ENCODE measurements around the gene IQCF5.
"Not testable (repeated sequence)": the region's sequence is repeated elsewhere in the genome, so short reads cannot be mapped to it uniquely, and the experiment has no call there.

The IQCF5 gene

DNA sequence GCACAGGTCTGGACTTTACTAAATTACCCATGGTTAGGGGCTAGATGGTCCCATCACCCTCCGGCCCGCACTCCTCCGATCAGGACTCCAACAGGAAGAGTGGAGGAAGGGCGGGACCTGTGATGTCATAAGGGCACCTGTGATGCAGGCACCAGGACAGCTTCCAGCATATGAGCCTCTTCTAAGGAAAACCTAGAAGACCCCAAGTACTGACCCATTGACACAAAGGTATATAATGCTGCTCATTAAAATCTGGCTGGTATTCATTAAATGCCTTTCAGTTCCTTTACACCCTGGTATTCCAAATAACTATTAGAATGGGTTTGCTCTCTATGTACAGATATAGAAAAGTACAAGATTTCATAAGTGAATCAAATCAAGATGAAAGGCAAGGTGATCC, at the start of gene IQCF5:
Gene IQCF5, minus strand, starts transcription at position 101 of the 400 bp plus-strand sequence. Its CDS starts 70 bp downstream, at position 31.
- no peak for DNase-seq (ENCODE audit: low read depth)

DNA sequence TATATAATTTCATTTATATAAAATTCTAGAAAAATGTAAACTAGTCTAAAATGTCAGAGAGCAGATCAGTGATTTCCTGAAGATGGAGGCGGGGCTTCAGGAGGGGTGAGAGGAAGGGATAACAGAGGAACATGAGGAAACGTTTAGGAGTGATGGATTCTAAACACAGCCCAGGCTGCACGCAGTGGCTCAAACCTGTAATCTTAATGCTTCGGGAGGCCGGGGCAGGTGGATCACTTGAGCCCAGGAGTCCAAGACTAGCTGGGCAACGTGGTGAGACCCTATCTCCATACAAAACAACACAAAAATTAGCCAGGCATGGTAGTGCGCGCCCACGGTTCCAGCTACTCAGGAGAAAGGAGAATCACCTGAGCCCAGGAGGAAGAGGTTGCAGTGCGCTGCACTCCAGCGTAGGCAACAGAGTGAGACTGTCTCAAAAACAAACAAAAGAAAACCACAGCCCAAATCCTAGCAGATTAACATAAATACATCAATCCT, 45.7 kb upstream of the IQCF5 start:
- no peak for DNase-seq (ENCODE audit: low read depth)

DNA sequence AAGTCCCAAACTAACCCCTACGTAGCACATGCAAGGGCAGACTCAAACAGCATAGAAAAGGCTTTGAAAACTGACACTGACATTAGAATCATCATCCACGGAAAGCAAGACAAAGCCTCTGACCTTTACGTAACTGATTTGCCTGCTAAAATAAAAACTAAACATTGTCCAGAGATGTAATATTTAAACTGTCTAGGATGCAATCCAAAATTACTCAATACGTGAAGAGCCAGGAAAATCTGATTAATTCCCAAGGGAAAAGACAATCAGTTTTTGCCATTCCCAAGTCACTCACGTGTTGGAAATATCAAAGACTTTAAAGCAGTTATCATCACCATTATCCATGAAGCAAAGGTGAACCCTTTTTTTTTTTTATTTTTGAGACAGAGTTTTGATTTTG, 41.0 kb upstream of the IQCF5 start:
- no peak for DNase-seq (ENCODE audit: low read depth)

DNA sequence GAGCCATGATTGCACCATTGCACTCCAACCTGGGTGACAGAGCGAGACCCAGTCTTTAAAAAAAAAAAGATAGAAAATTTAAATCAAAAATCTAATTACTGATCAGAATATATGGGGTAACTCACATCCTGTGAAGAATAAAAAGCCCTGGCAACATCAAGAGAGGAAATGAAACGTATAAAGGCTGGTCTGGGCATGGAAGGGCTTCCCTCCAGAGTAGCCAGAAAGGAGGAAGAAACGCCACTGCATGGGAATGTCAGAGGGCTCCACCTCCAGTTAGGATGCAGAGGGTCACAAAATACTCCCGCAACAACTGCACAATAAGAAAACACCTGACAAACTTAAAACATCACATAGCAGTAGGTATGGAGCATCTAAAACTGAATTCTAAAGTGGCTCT, 32.6 kb upstream of the IQCF5 start:
- no peak for DNase-seq (ENCODE audit: low read depth)

DNA sequence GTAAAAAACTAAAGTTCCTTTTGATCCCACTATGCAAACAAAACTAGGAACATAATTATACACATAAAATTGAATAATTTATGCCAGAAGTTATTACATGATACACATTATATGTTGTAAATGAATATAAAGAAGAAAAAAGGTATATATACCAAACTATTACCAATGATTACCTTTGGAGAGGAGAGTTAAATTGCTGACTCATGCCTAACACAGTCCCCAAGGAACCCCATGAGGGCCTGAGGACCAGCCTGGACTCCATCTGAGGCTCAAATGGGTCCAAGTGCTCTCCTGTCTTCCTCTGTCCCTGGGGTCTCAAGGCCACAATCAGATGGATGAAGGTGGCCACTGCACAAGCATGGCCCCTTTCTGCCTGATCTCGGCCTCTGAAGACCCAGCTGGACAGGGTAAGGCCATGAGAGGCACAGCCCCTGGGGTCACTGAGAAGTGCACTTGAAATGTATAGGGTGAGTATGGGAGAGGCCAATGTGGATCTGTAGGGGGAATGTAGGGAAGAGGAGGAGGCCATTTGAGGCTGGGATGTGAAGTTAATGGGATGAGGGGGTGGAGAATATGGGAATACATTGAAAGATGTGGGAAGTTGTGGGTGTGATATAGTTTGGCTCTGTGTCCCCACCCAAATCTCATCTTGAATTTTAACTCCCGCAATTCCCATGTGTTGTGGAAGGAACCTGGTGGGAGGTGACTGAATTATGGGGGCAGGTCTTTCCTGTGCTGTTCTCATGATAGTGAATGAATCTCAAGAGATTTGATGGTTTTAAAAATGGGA, 28.8 kb upstream of the IQCF5 start:
- no peak for DNase-seq (ENCODE audit: low read depth)

DNA sequence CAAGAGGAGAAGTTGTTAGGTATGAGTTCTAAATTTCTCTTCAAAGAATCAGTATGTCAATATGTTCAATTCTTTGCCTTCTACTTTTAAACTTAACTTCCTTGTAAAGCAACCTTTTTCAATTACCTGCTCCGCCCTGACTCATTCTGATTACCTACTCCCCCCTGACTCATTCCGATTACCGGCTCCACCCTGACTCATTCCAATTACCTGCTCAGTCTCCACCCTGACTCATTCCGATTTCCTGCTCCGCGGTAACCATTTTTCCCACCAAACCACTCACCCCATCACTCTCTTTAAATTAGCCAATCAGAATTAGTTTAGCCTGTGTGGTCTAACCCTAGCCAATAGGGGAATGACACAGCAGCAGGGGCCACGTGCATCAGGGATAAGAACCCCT, 27.0 kb upstream of the IQCF5 start:
- DNase-seq (ENCODE audit: low read depth): not testable (repeated sequence)

DNA sequence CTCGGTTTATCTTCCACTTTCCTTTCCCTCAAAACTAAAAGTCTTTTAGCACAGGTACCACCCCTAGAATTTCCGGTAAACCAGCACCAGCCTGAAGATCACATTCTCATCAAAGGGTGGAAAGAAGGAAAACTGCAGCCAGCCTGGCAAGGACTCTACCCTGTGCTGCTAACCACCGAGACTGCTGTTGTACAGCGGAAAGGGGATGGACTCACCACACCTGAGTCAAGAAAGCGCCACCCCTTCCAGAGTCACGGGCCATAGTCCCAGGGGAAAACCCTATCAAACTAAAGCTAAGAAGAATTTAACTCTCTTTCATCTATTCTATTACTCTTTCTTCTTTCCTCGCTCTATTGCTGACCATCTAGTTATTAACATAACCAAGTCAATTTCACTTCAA, 24.6 kb upstream of the IQCF5 start:
- DNase-seq (ENCODE audit: low read depth): not testable (repeated sequence)

DNA sequence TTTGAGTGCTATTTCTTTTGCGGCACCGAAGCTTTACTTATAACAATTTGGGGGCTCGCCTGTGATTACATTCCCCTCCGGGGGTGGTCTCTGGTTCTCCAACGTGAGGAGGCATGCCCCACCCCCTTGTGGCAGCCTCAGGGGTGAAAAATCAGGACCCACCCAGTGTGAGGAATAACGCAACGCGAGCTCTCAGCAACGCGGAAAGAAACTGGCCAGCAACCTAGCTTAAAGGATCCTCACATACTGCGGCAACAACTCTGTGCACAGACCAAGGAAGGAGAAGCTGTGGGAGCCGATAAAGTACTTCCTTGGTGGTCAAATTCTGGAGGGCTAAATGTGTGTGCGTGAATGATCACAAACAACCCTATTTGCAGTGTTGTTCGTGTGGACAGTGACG, 22.0 kb upstream of the IQCF5 start:
- no peak for DNase-seq (ENCODE audit: low read depth)

DNA sequence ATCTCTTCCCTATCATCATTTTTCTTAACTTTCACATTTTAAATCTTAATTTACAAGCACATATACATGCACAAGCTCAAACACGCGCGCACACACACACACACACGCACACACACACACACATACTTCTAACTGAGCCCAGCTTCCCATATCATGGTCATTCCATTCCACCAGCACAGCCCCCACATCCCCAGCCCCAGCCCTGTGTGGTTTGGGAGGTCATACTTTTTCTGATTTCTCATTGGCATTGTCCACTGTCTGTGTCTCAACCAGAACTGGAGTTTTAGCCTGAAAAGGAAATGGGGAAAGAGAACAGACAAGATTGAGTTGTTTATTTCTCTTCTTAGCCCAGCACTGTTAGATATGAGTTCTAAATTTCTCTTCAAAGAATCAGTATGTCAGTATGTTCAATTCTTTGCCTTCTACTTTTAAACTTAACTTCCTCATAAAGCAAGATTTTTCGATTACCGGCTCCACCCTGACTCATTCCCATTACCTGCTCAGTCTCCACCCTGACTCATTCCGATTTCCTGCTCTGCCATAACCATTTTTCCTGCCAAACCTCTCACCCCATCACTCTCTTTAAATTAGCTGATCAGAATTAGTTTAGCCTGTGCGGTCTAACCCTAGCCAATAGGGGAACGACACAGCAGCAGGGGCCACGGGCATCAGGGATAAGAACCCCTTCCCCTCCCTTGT, 21.4 kb upstream of the IQCF5 start:
- DNase-seq (ENCODE audit: low read depth): no peak

DNA sequence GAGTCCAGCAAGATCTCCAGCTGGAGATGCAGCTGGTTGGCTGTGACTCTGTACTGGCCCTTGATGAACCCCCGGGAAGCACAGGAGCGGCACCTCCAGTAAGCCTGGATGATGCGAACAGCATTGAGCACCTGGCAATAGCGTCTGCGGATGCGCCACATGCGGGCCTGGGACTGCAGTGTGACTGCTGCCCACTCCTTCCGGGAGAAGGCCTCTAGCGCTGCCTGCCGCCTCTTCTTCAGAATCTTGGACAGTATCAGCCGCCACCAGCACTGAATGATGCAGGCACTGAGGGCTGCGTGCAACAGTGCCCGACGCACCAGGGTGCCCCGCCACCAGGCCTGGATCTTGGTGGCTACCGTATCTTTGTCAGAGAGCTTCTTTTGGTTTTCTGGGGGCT, 19.5 kb upstream of the IQCF5 start:
- no peak for DNase-seq (ENCODE audit: low read depth)

DNA sequence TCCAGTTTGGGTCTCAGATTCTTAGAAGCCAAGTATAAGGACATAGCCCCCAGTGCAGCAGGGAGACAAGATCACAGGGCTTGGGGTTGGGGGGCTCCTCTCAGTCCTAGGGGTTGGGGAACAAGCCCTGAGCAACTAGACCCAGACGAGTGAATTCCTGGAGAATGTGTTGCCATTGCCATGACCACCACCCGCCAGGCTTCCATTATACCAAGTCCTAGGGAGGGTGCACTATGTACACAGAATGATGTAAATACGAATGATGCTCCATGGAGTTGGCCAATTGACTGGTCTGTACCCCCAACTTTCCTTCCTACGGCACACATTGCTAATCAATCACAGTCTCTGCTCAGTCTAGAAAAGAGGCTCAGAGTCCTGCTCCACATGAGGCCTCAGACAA, 19.0 kb upstream of the IQCF5 start:
- no peak for DNase-seq (ENCODE audit: low read depth)

DNA sequence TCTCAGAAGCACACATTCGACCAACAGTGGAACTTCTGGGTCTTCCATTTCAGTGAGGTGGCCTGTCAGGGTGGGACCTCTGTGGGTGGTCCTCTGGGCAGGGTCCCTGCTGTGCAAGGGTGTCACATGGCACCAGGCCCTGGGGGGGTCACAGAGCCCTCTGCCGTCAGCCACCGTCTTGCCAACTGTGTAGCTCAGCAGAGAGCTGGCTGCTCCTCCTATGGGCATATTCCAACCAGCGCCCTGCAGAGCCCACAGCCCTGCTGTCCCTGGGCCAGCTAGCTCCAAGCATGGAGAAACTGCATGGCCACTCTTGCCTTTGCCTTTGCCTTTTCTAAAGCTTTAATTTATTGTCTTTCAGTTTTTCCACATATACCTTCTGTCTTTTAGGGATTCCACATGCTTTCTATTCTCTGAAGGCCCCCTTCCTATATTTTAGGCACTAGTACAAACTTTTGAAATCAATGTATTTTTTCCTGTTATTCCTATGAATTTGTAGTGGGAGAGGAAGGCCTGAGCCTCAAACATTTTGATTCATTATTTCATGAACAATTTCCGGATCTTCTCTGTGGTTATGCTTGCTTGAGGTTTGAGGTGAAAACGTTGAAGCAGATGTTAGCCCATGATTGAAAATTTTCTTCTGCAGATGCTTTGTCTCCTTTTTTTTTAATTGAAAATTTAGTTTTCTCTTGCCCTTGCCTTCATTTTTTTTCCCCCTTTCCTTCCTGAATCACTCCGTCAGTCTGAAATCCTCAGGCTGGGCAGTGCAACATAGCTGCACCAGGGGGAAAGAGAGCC, 16.0 kb upstream of the IQCF5 start:
- DNase-seq (ENCODE audit: low read depth): no peak

DNA sequence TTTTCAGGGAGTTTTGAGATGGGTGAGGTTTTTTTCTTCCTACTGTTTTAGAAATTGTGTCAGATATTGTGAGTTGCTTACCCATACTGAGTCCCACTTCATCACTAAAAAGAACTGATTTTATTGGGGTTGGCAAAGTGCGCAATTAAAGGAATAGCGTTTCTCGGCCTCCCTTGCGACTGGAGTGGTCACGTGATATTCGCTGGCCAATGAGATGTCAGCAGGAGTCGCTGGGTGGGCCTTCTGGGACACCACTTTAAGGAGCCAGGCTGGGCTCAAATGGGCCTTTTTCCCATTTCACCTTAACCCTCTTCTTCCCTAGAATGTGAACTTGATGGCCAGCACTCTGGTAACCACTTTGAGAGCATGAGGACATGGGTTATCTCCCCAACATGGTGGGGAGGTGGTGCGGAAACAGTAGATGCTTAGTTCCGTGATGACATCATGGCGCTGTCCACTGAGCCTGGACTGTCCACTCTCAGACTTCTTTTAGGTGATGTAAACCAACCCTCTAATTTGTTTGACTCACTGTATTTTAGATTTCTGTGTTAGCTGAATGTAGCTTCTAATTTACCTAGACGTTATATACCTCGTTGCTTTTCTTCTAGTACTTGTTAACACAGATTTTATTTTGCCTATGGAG, 13.2 kb upstream of the IQCF5 start:
- no peak for DNase-seq (ENCODE audit: low read depth)

DNA sequence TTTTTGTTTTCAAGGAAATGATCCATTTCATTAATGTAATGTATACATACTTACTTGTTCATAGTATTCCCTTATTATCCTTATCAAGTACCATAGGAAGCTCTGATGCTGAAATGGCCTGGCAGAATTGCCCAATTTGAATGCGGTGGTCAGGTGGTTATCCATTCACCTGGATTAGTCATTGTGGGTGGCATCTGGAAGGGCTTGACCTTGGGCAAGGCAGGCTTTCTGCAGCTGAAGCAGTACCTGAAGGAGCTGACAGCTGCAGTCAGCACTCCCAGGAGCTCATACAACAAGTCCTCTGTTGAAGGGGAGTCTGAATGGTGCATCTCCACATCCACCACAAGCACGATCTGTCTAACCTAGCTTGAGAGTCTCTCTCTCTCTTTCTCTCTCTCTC, 12.2 kb upstream of the IQCF5 start:
- DNase-seq (ENCODE audit: low read depth): no peak

DNA sequence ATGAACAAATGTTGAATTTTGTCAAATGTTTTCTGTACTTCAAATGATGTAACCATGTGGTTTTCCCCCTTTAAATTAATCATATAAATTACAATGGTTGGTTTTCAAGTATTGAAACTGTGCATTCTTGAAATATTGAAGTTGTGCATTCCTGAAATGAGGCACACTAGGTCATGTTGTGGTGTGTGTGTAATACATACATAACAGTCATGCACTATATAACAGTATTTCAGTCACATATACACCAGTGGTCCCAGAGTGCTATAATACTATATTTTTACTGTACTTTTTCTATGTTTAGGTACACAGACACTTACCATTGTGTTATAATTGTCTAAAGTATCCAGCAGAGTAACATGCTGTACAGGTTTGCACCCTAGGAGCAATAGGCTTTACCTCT, 11.0 kb upstream of the IQCF5 start:
- DNase-seq (ENCODE audit: low read depth): no peak

DNA sequence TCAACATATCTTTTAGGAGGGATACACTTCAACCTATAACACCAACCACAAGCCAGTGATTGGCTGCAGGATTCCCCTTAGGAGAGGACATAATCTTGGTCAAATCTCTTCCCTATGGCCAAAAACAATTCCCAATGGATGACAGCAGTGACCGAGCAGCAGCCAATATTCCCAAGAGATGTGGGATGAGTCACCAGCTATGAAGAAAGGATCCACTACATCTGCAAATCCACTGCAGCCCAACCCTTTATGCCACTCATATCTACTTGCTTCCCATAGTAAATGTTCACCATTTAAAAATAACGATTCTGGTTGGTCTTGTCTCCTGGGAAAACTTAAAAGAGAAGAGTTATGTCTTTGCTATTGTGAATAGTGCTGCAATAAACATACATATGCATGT, 4.5 kb upstream of the IQCF5 start:
- DNase-seq (ENCODE audit: low read depth): no peak

DNA sequence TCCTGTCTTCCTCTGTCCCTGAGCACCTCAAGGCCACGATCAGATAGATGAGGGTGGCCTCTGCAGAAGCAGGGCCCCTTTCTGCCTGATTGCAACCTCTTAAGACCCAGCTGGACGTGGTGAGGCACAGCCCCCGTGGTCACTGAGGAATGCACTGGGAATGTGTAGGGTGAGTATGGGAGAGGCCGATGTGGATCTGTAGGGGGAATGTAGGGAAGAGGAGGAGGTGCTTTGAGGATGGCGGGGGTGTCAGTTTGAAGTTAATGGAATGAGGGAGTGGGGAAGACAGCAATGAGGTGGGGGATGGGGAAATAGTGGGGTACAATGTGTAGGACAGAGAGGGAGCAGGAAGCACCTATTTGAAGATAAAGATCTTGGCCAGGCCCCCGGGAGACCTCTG, 785 bp upstream of the IQCF5 start:
- DNase-seq (ENCODE audit: low read depth): no peak

DNA sequence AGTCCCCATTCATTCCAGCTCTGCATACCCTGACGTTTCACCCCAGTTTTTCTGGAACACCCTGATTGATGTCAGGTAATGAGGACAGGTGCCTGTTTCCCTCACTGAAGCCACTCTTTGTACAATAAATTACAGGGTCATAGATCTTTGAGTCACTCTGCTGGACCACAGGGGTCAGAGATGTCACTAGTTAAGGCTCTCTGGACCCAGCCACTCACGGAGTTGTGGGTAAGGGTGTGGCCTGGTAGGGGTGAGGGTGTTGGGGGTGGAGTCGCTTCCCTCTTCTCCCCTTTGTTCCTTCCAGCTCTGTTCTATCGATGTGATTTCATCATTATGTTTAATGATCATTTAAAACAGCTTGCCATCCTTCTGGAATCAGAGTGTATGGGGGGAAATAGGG, 512 bp downstream of the IQCF5 start:
- no peak for DNase-seq (ENCODE audit: low read depth)

DNA sequence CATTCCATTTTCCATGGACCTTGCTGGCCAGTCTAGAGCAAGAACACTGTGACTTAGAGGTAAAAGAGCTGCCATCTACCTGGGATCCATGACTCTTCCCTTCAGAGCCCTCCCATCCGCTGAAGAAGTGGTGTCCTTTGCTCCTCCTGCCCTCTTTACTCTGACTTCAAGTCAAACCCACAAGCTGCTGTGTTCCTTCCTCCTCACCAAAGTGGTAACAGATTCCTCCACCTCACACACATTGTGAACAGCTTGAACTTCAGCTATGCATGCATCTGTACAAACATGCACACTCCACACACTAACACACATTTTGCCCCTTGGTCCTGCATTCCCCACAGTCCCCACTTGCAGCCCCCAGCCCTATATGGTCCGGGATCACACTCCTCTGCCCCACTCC, 990 bp downstream of the IQCF5 start:
- DNase-seq (ENCODE audit: low read depth): no peak

DNA sequence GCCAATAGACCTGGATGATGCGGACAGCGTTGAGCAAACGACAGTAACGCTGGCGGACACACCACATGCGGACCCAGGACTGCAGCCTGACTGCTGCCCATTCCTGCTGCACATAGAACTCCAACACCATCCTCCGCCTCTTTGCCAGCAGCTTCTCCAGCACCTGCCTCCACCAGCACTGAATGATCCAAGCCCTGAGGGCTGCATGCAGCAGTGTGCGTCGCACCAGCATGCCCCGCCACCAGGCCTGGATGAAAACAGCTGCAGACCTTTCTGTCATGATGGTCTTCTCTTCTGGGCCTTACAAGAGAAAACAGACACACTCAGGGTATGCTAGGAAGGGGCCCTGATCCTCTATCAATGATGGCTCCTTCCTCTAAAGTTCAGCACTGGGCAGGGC, 1.5 kb downstream of the IQCF5 start:
- DNase-seq (ENCODE audit: low read depth): no peak

DNA sequence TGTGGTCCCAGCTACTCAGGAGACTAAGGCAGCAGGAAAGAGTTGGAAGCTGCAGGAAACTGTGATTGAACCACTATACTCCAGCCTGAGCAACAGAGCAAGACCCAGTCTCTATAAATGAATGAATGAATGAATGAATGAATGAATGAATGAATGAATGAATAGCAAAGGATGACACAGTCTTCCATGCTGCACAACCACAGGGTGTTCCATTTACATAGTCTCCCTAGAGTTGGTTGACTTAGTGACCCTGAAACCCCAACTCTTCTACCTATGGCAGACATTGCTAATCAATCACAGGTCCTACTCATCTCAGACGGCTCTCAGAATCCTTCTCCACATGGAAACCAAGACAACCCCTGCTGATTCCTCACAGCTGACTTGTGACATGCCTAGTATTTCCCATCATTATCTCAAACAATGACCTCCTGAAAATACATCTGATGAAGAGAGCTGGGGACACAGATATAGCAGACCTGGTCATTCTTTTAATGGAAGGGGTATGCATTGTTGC, 2.1 kb downstream of the IQCF5 start:
- no peak for DNase-seq (ENCODE audit: low read depth)

DNA sequence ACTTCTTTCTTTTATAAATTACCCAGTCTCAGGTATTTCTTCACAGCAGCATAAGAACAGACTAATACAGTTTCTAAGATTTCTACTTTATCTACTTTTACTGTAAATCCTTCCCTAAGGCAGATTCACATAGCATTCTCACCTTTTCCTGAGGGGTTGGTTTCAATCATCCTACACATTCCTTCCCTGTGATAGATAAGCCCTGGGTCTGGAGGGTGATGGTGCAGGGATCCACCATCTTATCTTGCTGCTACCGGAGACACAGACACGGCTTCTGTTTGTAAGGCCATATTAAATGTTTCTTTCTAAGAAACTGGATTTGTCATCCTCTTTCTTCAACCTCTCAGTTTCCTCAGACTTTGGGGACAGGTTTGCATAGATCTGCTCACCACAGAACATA, 6.1 kb downstream of the IQCF5 start:
- DNase-seq (ENCODE audit: low read depth): no peak
